ENCODE results near the gene ZDHHC7. TPM values are rescaled to one million over a fixed set of nuclear protein-coding genes. Genes with fewer than 3 reads are reported as not detected.

Gene ZDHHC7, protein sequence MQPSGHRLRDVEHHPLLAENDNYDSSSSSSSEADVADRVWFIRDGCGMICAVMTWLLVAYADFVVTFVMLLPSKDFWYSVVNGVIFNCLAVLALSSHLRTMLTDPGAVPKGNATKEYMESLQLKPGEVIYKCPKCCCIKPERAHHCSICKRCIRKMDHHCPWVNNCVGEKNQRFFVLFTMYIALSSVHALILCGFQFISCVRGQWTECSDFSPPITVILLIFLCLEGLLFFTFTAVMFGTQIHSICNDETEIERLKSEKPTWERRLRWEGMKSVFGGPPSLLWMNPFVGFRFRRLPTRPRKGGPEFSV
- 10 to 100 TPM; 55.3 to 77.5 (median 66.3) TPM for total RNA-seq

DNA sequence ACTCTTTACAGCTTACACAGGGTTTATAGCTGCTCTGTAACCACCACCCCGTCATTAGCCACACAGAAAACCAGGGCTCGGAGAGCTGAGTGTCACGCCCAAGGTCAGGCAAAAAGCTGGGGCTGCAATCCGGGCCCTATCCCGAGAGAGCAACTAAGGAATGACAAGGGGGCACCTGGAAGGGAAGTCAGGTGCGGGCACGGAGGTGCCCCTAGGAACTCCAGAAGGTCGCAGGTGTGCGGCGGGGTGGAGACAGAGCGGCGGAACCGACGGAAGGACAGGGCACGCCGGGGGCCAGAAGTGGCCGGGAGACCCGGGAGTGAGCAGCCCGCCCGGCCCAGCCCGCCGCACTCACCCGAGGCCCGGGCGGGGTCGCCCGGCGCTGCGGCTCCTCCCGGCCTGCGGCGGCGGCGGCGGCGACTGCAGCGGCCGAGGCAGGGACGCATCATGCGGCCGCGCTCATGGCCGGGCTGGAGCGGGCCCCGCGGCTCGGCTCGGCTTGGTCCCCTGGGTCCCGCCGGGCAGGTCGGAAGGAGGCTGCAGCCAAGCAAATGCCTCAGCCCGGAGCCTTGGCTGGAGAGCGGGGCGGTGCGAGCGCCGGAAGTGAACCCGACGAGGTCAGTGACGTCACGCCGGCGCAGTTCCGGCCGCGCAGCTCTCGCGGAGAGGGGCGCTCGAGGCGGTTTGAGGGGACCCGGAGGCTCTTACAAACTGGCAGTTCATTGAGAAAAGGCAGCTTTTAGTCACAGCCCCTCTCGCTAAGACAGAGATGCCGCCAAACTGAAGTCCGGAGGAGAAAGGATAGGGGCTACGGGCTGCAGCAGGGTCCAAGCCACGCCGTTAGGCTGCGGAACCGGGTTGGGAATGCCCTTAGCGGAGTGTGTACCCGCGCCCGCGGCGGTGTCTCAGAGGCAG, at the start of gene ZDHHC7:
Gene ZDHHC7 (minus strand): TSS at position 605 of the 915 bp plus-strand sequence. CDS start 20,917 bp downstream, outside the sequence.
- 0% methylated on average over 13 to 15 of the region's 86 CpGs for WGBS, 2 donors (ENCODE audit: low coverage in 1 of 2)
- ATAC-seq, result peak; percentile 96
- H3K4me3 ChIP-seq, result peak within 1 kb of the TSS; percentile 75 to 99
- H3K4me1 ChIP-seq, result peaks cover 6 to 52% (median 39%) of the 10 kb centered on the region in 3 donors
- no peaks in the 10 kb centered on the region for H3K27me3 ChIP-seq
- TF ChIP-seq, protein P1, sequence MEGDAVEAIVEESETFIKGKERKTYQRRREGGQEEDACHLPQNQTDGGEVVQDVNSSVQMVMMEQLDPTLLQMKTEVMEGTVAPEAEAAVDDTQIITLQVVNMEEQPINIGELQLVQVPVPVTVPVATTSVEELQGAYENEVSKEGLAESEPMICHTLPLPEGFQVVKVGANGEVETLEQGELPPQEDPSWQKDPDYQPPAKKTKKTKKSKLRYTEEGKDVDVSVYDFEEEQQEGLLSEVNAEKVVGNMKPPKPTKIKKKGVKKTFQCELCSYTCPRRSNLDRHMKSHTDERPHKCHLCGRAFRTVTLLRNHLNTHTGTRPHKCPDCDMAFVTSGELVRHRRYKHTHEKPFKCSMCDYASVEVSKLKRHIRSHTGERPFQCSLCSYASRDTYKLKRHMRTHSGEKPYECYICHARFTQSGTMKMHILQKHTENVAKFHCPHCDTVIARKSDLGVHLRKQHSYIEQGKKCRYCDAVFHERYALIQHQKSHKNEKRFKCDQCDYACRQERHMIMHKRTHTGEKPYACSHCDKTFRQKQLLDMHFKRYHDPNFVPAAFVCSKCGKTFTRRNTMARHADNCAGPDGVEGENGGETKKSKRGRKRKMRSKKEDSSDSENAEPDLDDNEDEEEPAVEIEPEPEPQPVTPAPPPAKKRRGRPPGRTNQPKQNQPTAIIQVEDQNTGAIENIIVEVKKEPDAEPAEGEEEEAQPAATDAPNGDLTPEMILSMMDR (IDR thresholded peaks at IDR 0.05), result no peak
- TF ChIP-seq POLR2A (IDR thresholded peaks at IDR 0.05) (peak; percentile 88 to 93), POLR2AphosphoS5 (IDR thresholded peaks at IDR 0.05) (peak; percentile 94)
- H3K9me3 ChIP-seq, result no peaks in the 10 kb centered on the region
- H3K36me3 ChIP-seq, result no peaks in the 10 kb centered on the region
- peak within 1 kb of the TSS; percentile 71 to 99 (median 95) for H3K27ac ChIP-seq

DNA sequence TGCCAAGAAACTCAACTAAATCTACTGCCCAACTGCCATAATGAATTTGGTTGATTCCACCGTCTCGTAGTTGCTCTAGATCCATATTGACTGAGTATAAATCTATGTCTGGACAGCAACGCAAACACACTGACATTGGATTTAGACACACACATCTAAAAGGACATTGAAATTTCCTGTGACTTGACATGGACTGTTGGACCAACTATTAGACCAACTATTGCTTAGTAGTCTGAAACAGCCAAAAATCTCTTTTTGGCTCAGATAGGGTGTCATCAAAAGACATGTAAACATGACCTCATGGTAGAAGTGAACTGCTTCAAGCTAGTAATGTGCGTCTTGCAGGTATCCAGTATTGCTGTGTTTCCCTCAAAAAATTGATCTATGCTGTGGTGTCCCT, 47.6 kb upstream of the ZDHHC7 start:
- H3K36me3 ChIP-seq, result peaks cover 0 to 5% of the 10 kb centered on the region in 2 donors
- no peaks in the 10 kb centered on the region for H3K27me3 ChIP-seq
- no peaks in the 10 kb centered on the region for H3K9me3 ChIP-seq
- 92 to 93% methylated on average over 2 to 4 of the region's 4 CpGs for WGBS, 2 donors (ENCODE audit: low coverage in 1 of 2)
- no peak overlapping the region for H3K4me3 ChIP-seq
- no peak for TF ChIP-seq POLR2A (IDR thresholded peaks at IDR 0.05)
- no peak for TF ChIP-seq POLR2AphosphoS5 (IDR thresholded peaks at IDR 0.05)
- TF ChIP-seq EP300 (IDR thresholded peaks at IDR 0.05), result no peak
- ATAC-seq, result no peak
- no peak overlapping the region for H3K27ac ChIP-seq
- H3K4me1 ChIP-seq, result peaks cover 0 to 34% (median 10%) of the 10 kb centered on the region in 3 donors

DNA sequence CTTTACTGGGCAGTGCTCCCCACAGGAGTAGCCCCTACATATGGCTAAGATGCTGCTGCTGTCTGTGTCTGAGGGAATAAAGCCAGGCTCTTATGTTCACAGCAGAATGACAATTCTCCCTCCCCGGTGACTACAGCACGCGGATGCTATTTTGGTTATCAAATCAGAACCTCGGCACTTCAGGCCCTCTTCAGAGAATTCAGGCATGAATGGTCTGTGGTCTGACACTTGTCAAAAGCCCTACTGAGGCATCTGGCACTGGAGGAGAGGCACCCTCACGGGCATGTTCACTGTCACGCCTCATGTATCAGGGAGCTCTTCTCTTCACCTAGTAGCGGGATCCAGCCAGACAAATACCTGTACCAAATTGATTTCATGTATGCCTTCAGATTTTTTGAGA, 46.6 kb upstream of the ZDHHC7 start:
- TF ChIP-seq POLR2AphosphoS5 (IDR thresholded peaks at IDR 0.05), result no peak
- no peak for TF ChIP-seq POLR2A (IDR thresholded peaks at IDR 0.05)
- no peak for TF ChIP-seq EP300 (IDR thresholded peaks at IDR 0.05)
- TF ChIP-seq, protein P1 (IDR thresholded peaks at IDR 0.05), result no peak
- ATAC-seq, result no peak
- H3K27ac ChIP-seq, result no peak overlapping the region
- H3K9me3 ChIP-seq, result no peaks in the 10 kb centered on the region
- H3K4me1 ChIP-seq, result peaks cover 0 to 31% (median 10%) of the 10 kb centered on the region in 3 donors
- H3K4me3 ChIP-seq, result no peak overlapping the region
- H3K36me3 ChIP-seq, result peaks cover 0 to 5% of the 10 kb centered on the region in 2 donors
- WGBS, 2 donors (ENCODE audit: low coverage in 1 of 2), result 82 to 88% methylated on average over 2 to 5 of the region's 7 CpGs
- no peaks in the 10 kb centered on the region for H3K27me3 ChIP-seq

DNA sequence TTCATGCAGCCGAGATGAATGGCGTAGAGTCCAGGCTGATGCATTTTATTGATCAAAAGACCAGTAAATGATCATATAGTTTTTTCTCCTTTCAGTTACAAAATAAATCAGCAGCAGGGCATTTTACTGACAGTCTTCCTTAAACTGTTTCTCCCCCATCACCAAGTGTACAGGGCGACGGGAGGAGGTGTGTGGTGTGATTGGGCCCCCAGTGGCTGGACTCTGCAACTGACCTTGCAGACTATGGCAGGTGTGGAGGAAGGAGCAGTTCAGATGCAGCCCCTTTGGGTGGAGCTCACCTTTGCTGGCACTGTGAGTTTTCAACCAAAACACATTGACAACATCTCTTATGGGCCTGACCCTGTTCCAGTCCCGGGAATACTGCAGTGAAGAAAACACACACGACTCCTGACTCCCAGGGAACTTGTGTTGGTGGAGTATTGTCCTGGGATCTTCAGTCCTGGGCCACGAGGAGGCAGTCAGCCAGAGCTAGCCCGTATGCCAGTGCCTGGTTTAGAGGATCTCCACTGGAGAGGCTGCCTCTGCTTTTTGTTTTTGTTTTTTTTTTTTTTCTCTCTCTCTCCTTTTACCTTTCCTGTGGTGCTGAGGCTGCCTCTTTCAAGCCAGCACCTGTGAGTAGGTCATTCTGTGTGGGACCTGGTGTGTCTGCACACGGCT, 46.0 kb upstream of the ZDHHC7 start:
- TF ChIP-seq, protein P1 (IDR thresholded peaks at IDR 0.05), result no peak
- TF ChIP-seq POLR2AphosphoS5 (IDR thresholded peaks at IDR 0.05), result no peak
- no peak for TF ChIP-seq EP300 (IDR thresholded peaks at IDR 0.05)
- TF ChIP-seq POLR2A (IDR thresholded peaks at IDR 0.05), result no peak
- Histone ChIP-seq H3K4me3 (no peak overlapping the region), H3K36me3 (peaks cover 0 to 5% of the 10 kb centered on the region in 2 donors), H3K27me3 (no peaks in the 10 kb centered on the region), H3K4me1 (peaks cover 0 to 27% (median 10%) of the 10 kb centered on the region in 3 donors), H3K27ac (no peak overlapping the region), H3K9me3 (no peaks in the 10 kb centered on the region)
- WGBS, 2 donors (ENCODE audit: low coverage in 1 of 2), result 88 to 94% methylated on average over 3 to 9 of the region's 9 CpGs
- ATAC-seq, result no peak

All from gastroesophageal sphincter (tissue), 4 donors.